GM19463 (cell line): ENCODE results near the gene OR2B2.

Experiments used
- ATAC-seq: cut with Tn5 transposase; IDR thresholded peaks from one replicate; pipeline ENCODE4 v1.9.1; 2021; ENCODE audit warnings: mild to moderate bottlenecking, moderate library complexity; ENCODE audit not compliant: unreplicated experiment

The OR2B2 gene

GRCh38 chr6:27893836-27894807 is 18.1 kb downstream of the OR2B2 start:
- no peak for ATAC-seq

- peak; percentile 43 for ATAC-seq
These were observed 18.9 kb downstream of the OR2B2 start for GRCh38 chr6:27893059-27893835.

DNA sequence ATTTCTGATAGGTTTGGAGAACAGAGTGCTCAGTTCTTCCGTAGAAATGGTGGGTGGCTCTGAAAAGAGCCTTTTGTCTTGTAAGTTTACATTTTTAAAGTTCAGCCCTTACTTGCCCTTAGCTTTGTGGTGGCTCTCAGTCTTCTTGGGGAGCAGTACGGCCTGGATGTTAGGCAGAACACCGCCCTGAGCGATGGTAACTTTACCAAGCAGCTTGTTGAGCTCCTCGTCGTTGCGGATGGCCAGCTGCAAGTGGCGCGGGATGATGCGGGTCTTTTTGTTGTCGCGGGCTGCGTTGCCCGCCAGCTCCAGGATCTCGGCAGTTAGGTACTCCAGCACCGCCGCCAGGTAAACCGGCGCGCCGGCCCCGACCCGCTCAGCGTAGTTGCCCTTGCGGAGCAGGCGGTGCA is 19.5 kb downstream of the OR2B2 start:
- no peak for ATAC-seq

GRCh38 chr6:27891320-27891875 is 20.8 kb downstream of the OR2B2 start:
- ATAC-seq: no peak

DNA sequence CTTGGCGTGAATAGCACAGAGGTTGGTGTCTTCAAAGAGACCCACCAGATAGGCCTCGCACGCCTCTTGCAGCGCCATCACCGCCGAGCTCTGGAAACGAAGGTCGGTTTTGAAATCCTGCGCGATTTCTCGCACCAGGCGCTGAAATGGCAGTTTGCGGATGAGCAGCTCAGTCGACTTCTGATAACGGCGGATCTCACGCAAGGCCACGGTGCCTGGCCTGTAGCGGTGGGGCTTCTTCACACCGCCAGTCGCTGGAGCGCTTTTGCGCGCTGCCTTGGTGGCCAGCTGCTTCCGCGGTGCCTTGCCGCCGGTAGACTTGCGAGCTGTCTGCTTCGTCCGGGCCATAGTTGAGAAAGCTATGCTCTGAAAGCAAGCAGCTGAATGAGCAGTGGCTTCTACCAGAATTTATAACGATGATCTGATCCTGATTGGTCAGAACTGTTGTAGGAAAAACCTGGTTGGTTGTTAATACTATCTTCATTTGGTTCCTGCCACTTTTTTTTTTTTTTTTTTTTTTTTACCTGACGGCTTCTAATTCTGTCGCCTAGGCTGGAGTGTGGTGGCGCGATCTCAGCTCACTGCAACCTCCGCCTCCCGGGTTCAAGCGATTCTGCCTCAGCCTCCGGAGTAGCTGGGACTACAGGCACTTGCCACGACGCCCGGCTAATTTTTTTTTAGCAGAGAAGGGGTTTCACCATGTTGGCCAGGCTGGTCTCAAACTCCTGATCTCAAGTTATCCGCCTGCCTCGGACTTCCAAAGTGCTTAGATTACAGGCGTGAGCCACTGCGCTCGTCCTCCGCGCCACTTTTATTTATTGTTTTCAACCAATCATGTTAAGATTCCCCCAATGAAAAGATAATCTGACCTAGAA is 21.5 kb downstream of the OR2B2 start:
- peak; percentile 39 for ATAC-seq

DNA sequence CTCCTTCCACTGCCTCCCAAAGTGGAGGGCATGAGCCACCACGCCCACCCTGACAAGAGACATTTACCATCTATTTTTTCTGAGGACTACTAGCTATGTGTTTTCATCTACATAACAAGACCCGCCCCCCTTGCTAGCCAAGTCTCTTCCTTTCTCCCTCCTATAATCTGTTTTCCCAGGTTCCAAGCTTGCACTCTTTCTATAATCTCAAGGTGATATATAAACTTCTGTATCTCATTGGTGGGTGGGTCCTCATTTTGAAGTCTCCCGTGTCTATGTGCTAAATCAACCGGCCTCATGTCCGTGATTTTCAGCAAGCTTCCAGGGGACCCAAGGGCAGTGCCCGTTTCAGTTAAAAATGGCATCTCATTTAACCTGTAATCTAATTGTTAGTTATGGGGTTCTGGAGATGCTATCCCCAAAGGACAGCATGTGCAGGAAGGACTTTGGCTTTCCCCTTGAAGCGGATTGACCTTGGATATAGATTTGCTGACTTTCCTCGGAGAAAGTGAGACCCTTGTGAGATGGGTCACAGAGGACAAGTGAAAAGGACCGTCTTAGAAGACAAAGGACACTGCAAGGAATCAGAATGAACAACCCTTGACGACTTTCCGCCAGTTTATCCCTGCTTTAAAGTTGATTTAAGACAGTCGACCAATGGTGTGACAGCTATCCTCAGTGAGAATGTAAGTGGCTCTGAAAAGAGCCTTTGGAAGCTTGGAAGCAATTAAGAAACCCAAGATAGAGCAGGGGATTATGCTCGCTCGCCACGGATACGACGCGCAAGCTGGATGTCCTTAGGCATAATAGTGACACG is 22.4 kb downstream of the OR2B2 start:
- ATAC-seq: no peak

DNA sequence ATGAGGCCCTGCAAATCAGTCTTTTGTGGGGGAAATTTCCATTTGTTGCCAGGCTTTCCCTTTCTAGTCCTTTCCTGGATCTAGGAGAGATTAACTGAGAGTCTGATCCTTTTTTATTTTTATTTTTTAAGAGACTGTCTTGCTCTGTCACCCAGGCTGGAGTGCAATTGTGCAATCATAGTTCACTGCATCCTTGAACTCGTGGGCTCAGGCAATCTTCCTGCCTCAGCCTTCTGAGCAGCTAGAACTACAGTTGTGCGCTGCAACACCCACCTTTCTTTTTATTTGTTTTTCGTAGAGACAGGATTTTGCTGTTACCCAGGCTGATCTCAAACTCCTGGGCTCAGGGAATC is 22.9 kb downstream of the OR2B2 start:
- no peak for ATAC-seq

DNA sequence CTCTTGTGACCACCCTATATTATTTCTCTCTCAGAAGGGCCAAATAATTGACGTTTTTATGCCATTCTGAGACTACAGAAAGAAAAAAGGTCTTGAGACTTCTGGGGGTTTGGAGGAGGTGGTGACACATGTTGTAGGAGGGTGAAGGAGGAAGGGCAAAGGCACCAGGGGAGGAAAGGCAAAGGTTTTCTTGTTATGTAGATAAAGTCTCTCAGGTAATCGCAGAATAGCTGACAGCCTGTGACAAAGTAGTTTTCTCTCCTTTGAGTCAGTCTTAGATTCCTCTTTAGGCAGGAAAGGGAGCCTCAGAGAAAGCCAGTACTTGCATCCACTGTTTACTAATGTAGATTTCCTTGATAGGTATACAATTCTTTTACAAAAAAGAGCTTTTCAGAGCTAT is 23.6 kb downstream of the OR2B2 start:
- no peak for ATAC-seq

GRCh38 chr6:27886073-27886472 is 26.1 kb downstream of the OR2B2 start:
- no peak for ATAC-seq

GRCh38 chr6:27883136-27883535 is 29.1 kb downstream of the OR2B2 start:
- no peak for ATAC-seq

GRCh38 chr6:27882624-27883023 is 29.6 kb downstream of the OR2B2 start:
- ATAC-seq: no peak

DNA sequence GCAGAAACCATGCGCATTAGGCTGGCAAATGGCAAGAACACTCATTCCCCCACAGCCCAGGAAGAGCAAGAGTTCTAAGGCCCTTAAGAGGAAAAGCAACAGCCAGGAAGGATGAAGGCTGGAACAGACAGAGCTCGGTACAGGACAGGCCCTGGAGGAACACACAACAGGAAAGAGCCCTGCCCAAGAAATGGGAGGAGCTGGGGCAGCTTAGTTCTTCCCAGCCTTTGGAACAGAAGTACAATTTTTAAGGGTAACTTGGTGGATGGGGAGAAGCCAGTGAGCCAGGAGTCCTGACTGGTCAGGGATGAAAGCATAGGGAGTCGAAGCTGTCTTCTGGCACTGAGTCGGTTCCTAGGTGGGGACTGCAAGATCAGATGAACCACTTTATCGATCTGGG is 32.4 kb downstream of the OR2B2 start:
- no peak for ATAC-seq

GRCh38 chr6:27874016-27874415 is 38.2 kb downstream of the OR2B2 start:
- ATAC-seq: no peak

GRCh38 chr6:27873021-27873940 is 38.9 kb downstream of the OR2B2 start:
- peak; percentile 38 for ATAC-seq

- ATAC-seq: peak; percentile 27
These were observed 39.6 kb downstream of the OR2B2 start for GRCh38 chr6:27872642-27873020.

DNA sequence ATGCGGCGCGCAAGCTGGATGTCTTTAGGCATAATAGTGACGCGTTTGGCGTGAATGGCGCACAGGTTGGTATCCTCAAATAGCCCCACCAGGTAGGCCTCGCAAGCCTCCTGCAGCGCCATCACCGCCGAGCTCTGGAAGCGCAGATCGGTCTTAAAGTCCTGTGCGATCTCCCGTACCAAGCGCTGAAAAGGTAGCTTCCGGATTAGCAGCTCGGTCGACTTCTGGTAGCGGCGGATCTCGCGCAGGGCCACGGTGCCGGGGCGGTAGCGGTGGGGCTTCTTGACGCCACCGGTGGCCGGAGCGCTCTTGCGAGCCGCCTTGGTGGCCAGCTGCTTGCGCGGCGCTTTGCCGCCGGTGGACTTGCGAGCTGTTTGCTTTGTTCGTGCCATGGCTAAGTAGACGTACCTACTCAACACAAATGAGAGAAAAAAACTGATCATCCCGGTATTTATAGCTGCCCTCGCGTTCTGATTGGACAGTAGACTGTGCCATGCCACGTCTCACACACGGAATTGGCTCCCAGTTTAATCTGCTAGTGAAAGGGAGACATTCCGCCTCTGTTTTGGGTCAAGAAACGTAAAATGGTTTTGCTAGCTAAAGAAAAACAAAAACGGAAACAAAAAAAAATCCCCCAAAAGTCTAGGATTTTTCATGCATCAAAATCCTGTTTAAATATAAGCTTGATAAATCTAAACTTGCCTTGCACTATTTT is 40.1 kb downstream of the OR2B2 start:
- peak; percentile 57 for ATAC-seq

DNA sequence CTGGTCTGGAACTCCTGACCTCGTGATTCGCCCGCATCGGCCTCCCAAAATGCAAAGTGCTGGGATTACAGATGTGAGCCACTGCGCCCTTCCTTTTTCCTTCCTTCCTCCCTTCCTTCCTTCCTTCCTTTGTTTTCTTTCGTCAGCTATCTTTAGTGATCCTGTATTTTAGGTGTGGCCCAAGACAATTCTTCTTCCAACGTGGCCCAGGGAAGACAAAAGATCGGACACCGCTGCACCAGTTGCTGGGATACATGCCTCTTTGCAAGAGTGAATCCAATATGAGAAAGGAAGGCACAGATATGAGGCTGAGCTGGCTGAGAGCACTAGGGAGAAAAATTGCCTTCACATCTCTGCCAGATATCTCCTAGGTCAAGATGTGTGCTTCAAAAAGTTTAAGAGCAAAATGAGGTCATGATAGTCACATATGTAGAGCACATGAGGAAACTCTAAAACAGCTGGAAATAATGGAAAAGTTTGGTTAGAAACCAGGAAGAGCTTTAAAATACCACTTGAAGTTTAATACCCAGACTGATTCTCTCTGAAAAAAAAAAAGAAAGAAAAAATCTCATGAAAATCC is 41.8 kb downstream of the OR2B2 start:
- ATAC-seq: no peak

GRCh38 chr6:27868311-27868710 is 43.9 kb downstream of the OR2B2 start:
- no peak for ATAC-seq
